GM18499 (cell line): ENCODE data around the gene PRKAR2A.
"Not testable (repeated sequence)": the region's sequence is repeated elsewhere in the genome, so short reads cannot be mapped to it uniquely, and the experiment has no call there.

ENCODE experiments used
- ATAC-seq: cut with Tn5 transposase; IDR thresholded peaks from one replicate; pipeline ENCODE4 v1.9.1; 2021; ENCODE audit warnings: moderate number of reproducible peaks; ENCODE audit not compliant: insufficient read depth, unreplicated experiment

PRKAR2A gene

DNA sequence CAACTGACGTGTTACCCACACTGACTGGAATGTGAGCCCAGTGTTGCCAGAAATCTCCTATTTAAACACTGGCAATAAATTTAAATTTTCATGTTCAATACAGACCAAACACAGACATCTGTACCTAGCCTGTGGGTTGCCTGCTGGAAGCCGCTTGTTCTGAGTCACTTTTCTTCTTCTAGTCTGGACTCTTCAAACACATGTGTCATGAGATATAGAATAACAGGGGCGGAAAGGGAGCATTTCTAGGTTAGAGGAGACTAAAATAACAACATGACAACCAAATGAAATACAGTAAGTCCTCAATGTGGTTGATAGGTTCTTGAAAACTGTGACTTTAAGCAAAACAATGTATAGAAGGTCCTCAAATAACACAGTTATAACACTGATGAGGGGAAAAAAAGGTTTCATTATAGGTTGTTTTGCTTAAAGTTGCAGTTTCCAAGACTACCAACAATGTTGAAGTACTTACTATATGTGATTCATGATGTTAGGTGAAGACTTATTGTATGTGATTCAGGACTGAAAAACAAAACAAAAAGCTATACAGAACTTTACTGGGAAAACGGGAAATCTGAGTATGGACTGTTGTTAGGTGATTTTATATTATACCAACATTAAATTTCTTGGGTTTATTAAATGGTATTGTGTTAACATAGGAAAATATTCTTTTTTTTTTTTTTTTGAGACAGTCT, 63.1 kb downstream of the PRKAR2A start:
- ATAC-seq: no peak

DNA sequence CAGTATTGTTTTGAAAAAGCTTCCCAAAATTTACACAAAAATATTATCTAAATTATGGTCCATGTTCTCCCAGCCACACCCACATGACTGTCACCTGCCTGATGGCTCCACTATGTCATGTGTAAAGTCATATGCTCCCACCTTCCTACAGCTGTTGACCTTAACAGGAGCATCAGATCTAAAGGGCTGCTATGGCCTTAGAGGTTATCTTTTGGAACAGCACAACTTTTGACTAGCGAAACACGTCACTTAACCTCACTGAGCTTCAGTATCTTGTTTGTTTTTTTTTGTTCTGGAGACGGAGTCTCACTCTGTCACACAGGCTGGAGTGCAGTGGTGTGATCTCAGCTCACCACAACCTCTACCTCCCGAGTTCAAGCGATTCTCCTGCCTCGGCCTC, 64.4 kb downstream of the PRKAR2A start:
- ATAC-seq: no peak

- no peak for ATAC-seq
Measured at GRCh38 chr3:48782046-48782445, 65.6 kb downstream of the PRKAR2A start.

- ATAC-seq: not testable (repeated sequence)
Measured at GRCh38 chr3:48778565-48778964, 69.1 kb downstream of the PRKAR2A start.

DNA sequence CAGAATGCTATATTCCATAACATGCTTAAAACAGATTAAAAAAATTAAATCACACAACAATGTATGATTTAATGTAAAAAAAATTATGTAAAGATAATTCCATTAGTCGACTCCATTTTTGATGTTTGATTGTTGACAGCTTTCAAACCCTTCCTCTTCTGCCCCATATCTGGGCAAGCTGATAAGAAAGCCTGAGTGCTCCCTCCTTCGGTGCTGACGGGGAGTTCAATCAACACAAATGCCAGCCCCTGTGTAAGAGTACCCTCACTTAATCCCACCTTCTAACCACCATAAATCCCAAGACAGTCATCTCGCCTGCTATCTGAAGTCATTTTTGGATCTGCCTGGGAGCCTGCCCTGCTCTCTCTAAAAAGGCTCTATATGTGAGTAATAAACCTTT, 70.8 kb downstream of the PRKAR2A start:
- ATAC-seq: no peak

DNA sequence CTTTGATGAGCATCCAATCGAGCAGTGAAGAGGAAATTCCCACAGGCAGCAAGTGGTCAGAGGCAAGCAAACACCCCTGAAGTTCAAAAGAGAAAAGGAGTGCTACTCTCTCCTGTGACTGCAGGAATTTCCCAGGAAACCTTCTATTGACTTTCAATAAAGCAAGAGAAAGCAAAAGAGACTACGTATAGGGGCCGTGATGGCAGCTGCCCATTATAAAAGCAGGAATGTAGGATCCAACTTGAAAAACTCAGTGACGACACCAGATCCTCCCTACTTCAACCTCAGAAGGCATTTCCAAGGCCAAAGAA, 77.5 kb downstream of the PRKAR2A start:
- ATAC-seq: no peak

DNA sequence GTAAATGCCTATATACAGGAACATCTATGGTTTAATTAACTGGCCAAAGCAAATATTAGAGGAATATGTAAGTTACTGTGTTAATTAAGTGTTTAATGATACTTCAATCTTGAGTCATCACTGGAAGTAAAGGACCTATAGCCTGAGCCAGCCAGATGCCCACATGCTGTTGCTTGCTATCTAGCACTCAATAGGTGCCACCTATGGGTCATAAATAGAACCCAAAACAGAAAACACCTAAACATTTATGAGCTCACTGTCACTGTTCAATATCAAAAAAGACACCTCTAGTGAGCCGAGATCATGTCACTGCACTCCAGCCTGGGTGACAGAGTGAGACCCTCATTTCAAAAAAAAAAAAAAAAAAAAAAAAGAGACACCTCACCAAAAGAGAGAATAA, 82.3 kb downstream of the PRKAR2A start:
- ATAC-seq: no peak

DNA sequence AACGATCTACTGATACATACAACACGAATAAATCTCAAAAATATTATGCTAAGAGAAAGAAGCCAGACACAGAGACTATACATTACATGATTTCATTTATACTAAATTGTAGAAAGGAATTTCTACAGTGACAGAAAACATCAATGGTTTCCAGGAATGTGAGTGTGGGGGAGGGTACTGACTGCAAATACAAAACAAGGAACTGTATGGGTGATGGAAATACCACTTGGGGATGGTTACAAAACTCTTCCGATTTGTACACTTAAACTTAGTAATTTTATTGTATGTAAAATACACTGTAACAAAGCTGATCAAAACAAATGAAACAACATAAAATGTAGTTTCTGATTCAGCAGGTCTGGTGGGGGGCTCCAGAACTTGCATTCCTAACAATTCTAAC, 84.9 kb downstream of the PRKAR2A start:
- no peak for ATAC-seq

DNA sequence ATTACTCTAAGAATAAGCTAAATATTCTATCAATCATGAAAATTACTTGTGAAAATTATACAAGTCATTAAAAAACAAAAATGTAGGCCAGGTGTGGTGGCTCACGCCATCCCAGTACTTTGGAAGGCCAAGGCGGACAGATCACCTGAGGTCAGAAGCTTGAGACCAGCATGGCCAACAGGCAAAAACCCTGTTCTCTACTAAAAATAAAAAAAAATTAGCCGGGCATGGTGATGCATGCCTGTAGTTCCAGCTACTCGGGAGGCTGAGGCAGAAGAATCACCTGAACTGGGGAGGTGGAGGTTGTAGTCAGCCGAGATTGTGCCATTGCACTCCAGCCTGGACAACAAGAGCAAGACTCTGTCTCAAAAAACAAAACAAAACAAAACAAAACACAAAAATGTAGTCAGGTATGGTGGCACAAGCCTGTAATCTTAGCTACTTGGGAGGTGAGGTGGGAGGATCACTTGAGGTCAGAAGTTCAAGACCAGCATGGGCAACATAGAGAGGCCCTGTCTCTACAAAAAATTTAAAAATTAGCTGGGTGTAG, 87.6 kb downstream of the PRKAR2A start:
- not testable (repeated sequence) for ATAC-seq

- ATAC-seq: not testable (repeated sequence)
Measured at GRCh38 chr3:48759531-48759930, 88.1 kb downstream of the PRKAR2A start.

DNA sequence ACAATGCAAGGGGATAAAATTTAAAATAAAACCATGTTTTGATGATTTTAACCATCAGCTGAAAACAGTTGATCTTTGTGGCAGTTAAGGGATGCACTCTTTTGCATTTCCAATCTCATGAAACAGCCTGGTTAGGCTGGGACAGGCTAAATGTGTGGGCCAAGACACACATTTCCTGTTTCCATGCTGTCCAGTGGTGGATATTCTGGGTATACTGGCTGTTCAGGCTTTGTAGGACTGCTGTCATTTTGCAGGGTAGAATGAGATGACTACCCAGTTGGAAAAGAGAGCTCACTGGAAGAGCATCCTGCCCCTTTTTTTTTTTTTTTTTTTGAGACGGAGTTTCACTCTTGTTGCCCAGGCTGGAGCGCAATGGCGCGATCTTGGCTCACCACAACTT, 88.6 kb downstream of the PRKAR2A start:
- no peak for ATAC-seq

- ATAC-seq: no peak
Measured at GRCh38 chr3:48756640-48757039, 91.0 kb downstream of the PRKAR2A start.

GRCh38 chr3:48750856-48751255, 96.8 kb downstream of the PRKAR2A start:
- no peak for ATAC-seq

GRCh38 chr3:48748754-48749153, 98.9 kb downstream of the PRKAR2A start:
- ATAC-seq: no peak

GRCh38 chr3:48747706-48748105, 100.0 kb downstream of the PRKAR2A start:
- no peak for ATAC-seq

DNA sequence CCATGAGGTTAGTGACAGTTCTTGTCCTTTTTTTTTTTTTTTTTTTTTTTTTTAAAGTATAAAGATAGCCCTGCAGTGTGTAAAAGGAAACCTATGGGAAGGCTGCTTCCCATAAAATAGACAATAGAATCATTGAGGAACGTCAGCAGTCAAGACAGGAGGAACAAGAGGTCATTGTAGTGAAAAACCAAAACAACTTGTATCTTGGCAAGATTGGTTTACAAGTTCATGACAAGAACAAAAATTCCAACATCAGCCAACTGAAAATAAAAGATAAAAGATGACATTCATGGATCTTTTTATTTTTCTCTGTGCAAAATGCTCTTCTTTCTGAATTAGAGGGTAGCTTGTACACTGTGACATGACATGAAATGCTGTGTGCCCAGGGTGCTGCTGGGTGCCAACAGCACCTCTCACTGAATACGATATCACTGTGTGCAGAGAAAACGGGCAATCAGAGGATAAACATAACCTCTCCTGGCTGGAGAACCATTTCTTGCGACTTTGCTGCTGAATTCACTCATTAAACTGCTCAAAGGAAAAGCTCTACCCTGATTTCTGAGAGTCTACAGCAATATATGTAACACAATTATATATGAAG, 100.6 kb downstream of the PRKAR2A start:
- no peak for ATAC-seq

DNA sequence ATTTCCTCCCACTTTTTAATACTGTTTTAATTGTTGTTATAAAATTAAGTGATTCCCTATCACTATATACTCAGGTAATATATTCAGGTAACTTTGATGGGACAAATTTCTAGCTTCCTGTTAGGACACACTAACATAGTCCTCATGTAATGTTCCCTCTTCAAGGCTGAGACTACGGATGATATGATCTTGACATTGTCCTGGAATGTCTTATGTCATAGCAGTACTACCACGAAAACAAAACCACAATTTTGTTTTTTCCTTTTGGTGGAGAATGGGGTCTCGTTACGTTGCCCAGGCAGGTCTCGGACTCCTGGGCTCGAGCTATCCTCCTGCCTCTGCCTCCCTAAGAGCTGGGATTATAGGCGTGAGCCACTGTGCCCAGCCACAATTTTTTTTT, 103.9 kb downstream of the PRKAR2A start:
- no peak for ATAC-seq

DNA sequence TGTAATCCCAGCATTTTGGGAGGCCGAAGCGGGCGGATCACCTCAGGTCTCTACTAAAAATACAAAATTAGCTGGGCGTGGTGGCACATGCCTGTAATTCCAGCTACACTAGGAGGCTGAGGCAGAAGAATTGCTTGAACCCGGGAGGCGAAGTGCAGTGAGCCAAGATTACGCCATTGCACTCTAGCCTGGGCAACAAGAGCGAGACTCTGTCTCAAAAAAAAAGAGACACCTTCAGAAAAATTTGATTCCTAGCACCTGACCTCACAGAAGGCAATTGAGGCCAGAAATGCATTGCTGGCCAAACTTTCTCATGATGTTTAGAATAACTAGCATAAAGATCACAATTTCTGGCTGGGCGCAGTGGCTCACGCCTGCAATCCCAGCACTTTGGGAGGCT, 106.4 kb downstream of the PRKAR2A start:
- ATAC-seq: not testable (repeated sequence)

GRCh38 chr3:48739955-48740823, 107.5 kb downstream of the PRKAR2A start:
- ATAC-seq: no peak

- no peak for ATAC-seq
Measured at GRCh38 chr3:48739617-48739954, 108.1 kb downstream of the PRKAR2A start.

DNA sequence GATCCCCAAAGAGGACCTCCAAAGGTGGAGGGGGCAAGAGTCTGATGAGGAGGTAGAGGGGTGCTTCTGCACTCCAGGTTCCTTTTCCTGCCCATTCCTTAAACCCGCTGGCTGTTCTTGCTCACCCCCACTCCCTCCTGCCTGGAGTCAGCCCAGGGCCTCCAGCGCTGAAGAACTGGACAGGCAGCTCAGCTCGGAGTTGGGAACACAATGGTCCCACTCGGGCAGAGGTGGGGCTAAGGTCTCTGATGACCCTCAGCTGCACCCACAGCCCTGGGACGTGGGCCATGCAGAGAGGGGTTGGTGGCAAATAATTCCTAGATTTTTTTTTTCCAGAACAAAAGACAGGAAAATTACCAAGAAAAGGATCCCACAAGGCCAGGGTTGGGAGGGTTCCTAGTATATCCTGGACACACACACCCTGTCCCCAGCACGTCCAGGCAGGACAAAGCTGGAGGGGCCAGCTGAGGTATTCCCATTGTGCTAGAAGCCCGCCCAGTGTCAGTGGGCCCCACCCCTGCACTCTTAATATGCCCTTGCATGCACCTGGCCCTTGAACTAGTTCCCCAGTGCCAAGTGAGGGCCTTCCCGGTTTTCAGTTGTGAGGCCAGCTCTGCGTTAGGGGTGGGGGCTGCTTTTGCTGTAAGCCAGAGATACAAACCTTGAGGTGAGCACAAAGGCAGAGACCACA, 108.6 kb downstream of the PRKAR2A start:
- ATAC-seq: no peak
